Stimulated activated CD8-positive, alpha-beta memory T cell treated with anti-CD3 and anti-CD28 coated beads, Interleukin-7, amount 100 ng/mL, for 24 hours (primary cell): ENCODE measurements around the gene KLHL10.
A peak's percentile ranks its signal among the peaks of the same experiment; 100 is the strongest.

Experiments
- DNase-seq: peaks from one replicate; pipeline ENCODE4 v3.0.0-alpha.2; 2020; ENCODE audit warnings: low read depth

The KLHL10 gene

DNA sequence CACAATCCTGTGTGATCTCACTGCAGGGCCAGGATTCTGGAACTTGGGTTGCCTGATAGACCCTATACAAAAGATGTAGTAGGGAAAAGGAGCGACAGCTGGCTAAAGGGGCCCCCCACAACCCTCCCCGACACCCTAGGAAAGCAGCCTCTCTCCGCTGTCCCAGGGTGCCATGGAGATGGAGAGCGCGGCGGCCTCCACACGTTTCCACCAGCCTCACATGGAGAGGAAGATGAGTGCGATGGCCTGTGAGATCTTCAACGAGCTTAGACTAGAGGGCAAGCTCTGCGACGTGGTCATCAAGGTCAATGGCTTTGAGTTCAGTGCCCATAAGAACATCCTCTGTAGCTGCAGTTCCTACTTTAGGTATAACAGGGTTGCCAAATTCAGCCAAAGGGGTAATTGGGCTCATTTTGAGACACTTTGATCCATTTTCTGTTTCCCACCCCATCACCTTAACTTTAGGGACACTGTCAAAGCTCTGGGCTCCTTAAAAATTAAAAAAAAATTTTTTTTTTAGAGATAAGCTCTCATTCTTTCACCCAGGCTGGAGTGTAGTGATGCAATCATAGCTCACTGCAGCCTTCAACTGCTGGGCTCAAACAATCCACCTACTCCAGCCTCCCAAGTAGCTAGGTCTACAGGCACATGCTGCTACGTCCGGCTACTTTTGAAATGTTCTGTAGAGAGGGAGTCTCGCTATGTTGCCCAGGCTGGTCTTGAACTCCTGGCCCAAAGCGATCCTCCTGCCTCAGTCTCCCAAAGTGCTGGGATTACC, at the start of gene KLHL10:
TSS of gene KLHL10 (plus strand) at position 65 of the 778 bp plus-strand sequence. CDS start at position 173, 108 bp downstream.
- no peak for DNase-seq

DNA sequence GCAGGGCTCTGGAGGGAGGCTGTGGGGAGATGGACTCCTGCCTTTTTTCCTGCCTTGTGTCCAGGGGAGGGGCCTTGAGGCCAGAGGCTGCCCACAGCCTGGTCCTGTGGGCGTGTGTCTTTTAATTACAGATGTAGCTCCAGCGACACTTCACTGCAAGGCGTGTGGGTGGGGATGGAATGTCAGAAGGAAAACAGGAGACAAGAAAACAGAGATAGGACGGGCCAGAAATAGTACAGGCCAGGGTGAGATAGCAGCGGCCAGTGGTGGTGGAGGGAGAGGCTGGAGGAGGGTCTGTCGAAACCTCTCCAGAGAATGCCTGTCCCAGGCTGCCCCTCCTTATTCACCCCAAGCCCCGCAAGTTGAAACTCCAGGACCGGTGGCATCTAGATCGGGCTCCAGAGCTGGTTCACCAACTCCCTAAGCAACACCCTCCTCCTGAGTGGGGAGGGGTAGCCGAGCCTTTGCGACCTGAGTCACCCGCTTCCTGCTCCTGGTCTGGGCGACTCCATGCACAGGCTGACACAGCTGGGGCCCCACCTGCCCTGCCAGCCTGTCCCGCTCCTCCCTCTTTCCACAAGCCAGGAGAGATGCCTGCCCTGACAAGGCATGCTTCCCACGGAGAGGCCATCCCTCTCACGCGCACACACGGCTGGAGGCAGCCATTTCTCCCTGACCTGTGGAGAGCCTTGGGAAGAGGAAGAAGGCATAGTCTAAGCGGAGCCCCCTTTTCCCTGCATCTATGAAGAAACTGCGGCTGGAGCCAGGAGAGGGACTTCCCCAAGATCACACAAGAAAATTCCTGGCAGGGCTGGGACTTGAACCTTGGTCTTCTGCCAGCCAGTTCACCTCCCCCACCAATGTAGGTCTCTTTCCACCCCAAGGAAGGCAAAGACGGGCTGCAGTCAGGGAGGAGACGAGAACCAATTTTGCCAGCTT, 44.5 kb upstream of the KLHL10 start:
- DNase-seq = no peak

DNA sequence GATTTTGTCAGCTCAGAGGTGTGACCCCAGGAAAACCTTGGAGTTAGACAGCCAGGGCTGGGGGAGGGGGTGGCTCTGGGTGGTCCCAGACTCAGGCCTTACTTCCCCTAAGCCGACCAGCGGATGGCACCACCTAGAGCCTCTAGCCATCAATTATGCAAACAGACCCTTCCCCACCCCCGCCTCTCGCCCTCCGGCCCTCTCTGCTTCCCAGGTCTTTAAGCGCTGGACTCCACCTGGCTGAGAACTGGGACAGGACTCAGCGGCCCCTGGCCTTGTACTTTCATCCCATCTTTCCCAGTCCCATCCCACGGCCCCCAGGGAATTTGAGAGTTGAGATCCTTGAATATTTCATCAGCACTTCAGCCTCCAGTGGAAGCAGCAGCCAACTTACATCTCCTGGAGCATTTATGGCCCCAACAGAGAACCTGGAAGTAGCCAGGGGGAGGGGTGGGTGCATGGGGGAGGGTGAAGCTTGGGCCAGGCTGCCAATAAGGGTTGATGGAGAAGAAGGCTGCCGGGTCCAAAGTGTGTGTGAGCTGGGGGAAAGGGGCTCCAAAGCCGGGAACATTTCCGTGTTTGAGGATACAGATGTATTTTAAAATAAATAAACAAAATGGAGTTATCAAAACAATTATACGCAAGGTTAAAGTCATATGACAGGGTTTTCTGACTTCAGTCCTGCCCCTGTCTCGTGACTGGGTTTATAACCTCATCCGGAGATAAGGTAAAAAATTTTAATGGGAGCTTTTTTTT, 43.7 kb upstream of the KLHL10 start:
- no peak for DNase-seq

DNA sequence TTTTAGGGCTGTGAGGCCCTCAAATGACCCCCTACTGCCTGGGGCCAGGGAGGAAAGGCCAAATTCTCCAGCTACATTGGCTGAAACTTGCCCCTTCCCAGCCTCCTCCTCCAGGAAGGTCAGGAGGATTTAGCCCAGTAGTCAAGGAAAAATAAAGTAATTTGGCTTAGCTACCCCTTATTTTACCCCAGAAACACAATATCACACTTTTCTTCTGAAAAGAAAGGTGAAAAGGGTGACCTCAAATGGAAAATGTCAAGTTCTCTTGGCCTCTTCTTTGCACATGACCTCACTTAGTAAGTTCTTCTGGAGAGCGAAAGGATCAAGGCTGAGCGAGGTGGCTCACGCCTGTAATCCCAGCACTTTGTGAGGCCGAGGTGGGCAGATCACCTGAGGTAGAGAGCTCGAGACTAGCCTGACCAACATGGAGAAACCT, 43.1 kb upstream of the KLHL10 start:
- no peak for DNase-seq

DNA sequence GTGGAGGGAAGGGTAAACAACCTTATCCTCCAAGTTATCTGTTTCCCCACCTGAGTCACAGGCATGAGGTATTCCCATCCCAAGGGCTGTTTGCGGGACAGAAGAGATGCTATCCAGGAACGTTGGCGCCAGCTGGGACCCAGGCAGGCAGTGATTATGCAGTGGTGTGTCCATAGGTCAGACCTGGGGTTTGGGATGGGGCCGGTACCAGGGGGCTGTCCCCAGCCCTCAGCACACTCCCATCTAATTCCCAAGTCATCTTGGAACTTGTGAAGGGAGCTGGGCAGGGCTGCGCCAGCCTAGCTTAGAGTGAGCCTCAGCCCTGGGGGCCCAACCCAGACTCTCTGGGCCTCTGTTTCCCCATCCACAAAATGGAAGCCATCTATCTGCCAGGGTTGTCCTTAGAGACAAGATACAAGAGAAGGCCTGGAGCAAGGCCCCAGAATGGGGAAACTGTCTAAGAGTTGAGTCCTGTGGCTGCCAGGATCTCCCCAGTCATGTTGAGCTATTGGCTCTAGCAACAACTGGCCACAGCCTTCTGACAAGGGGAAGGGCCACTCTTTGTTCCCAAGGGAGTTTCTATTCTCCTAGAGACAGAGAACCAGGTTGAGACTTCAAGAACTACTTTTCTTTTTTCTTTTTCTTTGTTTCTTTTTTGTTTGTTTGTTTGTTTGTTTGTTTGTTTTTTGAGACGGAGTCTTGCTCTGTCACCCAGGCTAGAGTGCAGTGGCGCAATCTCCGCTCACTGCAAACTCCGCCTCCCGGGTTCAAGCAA, 41.3 kb upstream of the KLHL10 start:
- DNase-seq = no peak

DNA sequence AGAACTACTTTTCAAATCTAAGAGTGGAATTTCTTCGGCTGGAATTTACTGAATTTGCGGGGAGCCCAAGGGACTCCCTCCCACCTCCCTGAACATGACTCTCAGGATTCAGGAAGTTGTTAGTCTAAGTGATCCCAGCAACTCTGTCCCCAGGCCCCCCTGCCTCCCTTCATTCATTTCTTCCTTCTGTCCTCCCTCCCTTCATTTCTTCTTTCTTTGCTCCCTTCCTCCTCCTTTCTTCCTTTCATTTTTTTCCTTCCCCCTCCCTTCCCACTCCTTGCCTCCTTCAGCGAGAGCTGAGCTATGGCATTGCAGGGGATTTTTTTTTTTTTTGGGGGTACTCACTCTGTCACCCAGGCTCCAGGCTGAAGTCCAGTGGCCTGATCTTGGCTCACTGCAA, 40.2 kb upstream of the KLHL10 start:
- DNase-seq = no peak

DNA sequence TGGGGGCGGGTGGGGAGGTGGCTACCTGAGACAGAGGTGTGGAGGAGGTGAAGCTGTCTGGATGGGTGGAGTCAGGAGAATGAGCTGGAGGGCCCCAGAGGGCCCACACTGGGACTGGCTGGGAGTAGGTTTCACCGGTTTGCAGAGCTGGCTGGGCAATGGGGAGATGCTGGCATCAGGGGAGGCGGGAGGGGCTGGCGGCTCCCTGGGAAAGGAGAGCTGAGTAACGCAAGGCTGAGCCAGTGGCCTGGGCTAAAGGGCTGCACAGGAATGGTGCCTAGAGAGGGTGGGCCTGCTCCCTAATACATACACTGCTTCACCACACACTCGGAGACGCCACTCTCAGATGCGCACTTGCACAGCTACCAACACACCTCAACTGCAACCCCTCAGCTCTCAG, 38.3 kb upstream of the KLHL10 start:
- no peak for DNase-seq

DNA sequence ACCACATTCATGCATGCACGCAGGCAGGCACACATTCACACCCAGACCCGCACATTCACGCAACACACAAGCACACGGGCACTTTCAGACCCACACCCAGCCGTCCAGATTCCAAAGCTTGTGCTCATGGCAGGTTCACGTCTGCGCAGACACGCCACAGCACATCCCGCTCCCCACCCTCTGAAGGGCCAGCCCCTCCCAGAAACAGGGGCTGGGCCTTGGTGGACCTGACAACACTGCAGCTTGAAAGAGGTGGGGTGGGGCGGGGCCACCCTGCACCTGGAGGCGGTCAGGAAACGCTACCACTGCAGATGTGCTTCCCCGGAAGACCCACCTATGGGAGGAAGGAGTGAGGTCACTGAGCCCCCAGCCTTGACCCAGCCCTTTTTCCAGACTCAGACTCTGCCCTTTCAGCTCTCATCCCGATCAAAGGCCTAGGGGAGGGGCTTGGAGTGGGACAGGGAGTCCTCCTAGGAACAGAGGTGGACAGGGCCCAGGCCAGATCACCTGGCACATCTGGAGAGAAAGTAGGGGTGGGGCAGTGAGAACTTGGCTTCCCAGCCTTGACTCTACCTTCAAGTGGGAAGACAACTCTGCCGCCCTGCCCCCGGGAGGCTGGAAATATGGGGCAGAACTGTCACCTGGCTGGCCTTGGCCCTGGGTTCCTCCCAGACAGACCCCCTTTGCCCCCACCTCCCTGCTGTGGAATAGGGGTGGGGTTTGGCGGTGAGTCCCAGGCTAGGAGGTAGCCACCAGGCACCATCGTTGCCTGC, 36.8 kb upstream of the KLHL10 start:
- no peak for DNase-seq

DNA sequence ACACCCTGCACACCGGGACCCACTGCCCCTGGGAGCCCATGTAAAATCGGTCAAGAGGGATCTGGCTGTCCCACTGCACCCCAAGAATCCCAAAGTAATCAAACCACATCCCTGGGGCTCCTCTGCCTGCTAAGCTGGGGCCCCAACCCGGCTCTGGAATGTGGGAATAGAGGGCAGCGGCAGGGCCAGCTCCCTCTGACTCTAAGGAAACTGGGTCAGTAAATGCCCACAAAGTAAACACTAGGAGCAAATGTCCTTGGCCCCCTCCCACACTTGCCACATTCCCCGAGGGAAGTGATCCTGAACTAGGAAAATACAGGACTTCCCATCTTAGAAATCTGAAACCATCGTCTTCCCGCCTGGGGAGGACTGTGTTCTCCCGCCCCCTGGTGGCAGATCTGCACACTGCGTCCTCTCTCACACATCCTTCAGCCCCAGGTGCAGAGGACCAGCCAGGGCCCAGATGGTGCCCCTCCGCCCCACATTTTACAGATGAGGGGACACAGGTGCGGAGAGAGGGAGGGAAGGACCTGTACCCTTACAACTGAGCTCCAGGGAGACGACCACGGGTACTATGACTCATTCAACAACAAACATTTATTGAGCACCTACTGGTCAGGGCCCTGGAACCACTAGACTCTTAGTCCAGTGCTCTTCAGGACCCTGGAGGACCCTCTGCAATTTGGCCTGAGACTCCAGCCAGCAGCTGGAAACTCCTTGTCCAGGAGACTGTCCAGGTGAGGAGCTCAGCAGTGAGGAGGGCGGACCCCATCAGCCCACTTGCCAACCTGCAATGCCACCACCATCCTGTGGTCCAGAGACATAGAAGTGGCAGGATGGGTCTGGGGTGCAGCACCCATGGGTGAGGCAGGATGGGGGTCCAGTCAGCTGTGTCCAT, 36.0 kb upstream of the KLHL10 start:
- DNase-seq = peak; percentile 58

DNA sequence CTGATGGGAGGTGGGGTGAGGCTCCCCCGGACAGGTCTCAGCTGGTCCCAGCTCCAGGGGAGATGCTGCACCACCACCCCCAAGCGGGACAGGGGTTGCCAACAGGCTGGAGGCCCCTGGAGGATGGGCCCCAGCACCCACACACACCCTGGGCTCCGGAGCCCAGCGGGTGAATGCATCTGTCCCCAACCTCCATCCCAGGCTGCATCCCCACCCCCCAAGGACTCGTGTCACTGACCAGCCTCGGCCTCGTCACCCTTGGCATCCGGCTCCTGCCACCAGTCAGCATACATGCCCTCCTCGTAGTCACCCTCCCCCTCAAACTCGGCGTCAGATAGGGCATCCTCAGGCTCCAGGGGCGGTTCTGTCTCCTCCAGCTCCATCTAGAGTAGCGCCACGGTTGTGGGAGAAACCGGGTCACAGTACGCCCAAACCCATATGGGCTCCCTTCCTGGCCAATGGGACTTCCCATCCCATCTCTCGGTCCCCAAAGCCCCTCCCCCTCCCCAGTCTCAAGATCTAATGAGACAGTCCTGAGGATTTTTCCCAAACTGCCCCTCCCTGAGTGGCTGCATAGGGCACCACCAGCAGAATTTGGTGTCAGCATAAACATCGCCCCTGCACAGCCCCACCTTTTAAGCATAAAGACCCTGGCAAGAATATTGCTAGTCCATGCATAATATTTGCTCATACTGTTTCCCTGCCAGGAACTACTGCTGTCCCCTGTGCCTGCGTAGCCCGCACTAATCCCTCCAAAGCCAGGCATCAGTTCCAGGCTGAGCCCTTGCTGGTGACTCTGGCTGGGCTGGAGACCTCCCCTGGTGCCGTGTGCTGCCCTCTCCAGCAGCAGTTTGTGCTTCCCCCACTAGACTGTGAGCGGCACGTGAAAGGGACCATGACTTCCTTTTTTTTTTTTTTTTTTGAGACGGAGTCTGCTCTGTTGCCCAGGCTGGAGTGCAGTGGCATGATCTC, 34.3 kb upstream of the KLHL10 start:
- no peak for DNase-seq

DNA sequence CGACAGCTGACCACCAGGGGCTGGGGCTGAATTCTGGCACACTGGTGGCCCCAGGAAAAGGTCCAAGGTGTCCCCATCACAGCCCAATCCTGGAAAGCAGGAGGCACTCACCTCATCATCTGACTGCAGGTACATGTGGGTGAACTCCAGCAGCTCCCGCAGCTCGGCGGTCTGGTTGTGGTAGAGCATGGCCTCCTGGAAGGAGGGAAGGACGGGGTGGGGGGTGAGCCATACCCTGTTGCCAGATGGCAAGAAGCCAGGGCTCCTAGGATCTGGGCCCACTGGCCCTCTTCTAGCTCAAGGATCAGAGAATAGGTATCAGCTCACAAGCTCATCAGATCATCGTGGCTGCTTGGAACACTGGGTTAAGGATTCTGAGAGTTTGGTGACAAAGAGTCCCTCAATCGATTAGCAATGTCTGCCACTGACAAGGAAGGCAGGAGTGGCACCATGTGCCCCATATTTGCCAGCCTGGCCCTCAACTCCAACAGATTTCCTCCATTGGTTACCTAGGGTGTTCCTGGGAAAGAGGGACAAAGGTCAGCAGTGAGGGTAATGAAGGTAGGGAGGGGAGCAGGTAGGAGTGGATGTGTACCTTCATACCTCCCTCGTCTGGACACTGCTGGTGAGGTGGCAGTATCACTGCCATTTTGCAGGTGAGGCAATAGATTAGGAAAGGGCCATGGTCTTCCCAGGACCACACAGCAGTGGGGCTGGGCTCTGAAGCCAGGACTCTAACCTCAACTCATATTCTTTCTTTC, 30.8 kb upstream of the KLHL10 start:
- no peak for DNase-seq

DNA sequence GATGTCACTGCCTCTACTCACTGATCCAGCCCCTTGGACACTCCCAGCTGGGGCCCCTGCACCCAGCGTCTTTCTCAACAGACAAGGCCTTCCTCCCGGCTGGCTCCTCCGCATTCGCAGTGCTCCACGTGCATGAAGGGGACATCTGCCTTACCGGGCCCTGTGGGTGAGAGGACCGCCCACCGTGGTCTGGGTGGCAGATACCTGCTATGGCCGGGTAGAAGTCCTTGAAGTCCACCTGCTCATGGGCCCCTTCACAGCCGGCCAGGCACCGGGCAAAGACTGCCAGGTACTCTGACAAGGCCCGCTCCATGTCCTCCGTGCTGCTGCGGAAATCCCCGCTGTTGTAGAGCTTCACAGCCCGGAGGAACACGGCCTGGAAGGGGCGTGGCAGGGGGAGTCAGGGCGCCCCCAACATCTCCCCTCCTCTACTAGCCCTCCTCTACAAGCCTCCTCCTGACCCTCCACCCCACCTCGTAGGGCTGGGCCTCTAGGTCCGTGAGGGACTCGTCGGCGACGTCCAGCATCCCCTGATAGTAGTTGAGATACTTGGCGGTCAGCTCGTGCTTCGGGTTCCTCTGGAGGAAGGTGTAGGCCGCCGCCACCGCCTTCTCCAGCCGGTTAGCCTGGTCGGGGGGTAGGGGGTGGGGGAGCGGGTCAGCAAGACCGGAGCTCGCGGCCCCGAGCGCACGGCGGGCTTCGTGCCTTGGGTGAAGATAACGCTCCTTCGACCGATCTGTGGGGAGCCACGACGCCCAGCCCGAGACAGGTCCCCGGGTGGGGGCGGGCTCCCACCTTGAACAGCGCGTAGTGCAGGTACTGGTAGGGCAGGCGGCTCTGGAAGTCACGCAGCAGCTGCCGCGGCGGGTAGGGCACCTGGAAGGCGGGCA, 26.7 kb upstream of the KLHL10 start:
- no peak for DNase-seq

DNA sequence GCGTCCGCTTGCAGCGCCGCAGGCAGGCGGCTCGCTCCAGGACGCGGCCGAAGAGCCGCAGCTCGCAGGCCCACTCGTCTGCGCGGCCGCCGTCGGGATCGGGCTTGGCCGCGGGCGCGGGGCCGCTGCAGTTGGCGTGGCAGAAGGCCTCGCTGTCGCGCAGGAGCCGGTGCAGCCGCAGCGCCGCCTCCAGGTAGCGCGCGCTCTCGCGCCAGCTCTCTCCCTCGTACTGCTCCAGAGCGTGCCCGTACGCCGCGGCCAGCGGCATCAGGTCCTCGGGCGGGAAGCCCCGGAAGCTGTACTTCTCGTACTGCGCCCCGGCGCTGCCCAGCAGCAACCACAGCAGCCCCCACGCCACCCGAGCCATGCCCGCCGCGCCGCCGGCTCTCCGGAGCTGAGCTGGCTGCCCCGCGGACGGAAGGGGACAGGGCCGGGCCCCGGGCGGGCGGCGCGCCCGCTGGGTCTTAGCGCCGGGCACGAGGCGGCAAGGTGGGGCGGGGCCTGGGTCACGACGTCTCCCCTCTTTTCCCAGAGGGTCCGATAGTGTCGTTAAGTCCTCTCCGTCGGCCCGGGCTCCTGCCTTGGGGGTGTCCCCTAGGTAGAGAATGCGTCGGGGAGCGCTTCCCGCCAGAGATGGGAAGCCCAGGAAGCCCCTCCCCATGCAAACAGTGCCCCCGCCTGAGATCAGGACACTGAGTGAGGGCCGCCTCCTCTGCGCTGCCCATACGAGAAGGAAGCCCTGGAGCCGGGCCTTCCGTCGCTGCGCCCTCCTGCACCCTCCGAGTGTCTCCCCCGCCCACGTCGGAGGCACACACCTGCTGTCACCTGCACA, 25.9 kb upstream of the KLHL10 start, which contains the start of gene P3H4:
TSS of gene P3H4 (minus strand) at position 401 of the 832 bp plus-strand sequence. CDS start at position 367, 34 bp downstream.
- DNase-seq = peak; percentile 10

DNA sequence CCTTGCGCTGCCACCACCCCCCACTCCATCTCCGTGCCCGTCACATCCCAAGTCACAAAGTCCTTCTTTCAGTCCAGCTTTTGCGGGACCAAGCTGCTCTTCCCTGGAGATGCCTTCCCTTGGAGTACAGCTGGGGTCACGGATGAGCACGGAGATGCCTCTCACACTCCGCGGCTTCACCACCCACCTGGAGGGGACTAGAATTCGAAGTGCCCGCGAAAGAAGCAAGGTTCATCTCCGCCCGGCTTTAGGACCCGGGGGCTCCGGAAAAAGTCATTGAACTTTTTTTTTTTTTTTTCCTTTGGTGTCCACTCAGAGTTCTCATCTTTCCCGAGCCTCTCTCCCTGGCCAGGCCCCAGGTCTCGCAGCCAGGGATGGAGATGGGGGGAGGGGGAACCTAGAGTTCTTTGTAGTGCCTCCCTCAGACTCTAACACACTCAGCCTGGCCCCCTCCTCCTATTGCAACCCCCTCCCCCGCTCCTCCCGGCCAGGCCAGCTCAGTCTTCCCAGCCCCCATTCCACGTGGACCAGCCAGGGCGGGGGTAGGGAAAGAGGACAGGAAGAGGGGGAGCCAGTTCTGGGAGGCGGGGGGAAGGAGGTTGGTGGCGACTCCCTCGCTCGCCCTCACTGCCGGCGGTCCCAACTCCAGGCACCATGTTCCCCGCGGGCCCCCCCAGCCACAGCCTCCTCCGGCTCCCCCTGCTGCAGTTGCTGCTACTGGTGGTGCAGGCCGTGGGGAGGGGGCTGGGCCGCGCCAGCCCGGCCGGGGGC, 25.1 kb upstream of the KLHL10 start, which contains the start of gene FKBP10:
TSS of gene FKBP10 (plus strand) at position 624 of the 771 bp plus-strand sequence. CDS start at position 655, 31 bp downstream.
- no peak for DNase-seq
